Suppressor macrophage treated with lipopolysaccharide for 1 hour (primary cell): ENCODE measurements around the gene DMRTC2.
A peak's percentile ranks its signal among the peaks of the same experiment; 100 is the strongest.

Experiments used
- DNase-seq, 3 donors: peaks; one replicate each; pipeline ENCODE4 v3.0.0-alpha.2; 2020 to 2022

Gene DMRTC2

GRCh38 chr19:41845001-41845050, at the start of gene DMRTC2:
TSS of gene DMRTC2 (plus strand) at chr19:41845042. CDS start at chr19:41847429, 2,387 bp downstream.
- no peak for DNase-seq

GRCh38 chr19:41796362-41796761, 48.5 kb upstream of the DMRTC2 start, which contains the start of gene CEACAM3:
TSS of gene CEACAM3 (plus strand) at chr19:41796587. CDS start at chr19:41796678, 91 bp downstream.
- peak in 2 of 3 donors; percentile 44 to 47 for DNase-seq

GRCh38 chr19:41796901-41797300, 47.9 kb upstream of the DMRTC2 start:
- no peak for DNase-seq

GRCh38 chr19:41799444-41800000, 45.3 kb upstream of the DMRTC2 start:
- DNase-seq: no peak

- no peak for DNase-seq
These were observed 43.8 kb upstream of the DMRTC2 start for GRCh38 chr19:41801031-41801430.

GRCh38 chr19:41801792-41802211, 43.0 kb upstream of the DMRTC2 start:
- peak; percentile 55 to 85 (median 82) for DNase-seq

- DNase-seq: no peak
These were observed 42.1 kb upstream of the DMRTC2 start for GRCh38 chr19:41802770-41803169.

- DNase-seq: peak; percentile 32 to 71 (median 68)
These were observed 40.5 kb upstream of the DMRTC2 start for GRCh38 chr19:41804336-41804735.

- no peak for DNase-seq
These were observed 37.7 kb upstream of the DMRTC2 start for GRCh38 chr19:41807176-41807575.

GRCh38 chr19:41808663-41809566, 35.9 kb upstream of the DMRTC2 start:
- peak; percentile 35 to 51 (median 46) for DNase-seq

- DNase-seq: no peak
These were observed 34.5 kb upstream of the DMRTC2 start for GRCh38 chr19:41810301-41810700.

GRCh38 chr19:41811036-41811435, 33.8 kb upstream of the DMRTC2 start:
- DNase-seq: peak; percentile 79 to 92 (median 89)

GRCh38 chr19:41811981-41812380, 32.9 kb upstream of the DMRTC2 start:
- no peak for DNase-seq

- DNase-seq: no peak
These were observed 30.9 kb upstream of the DMRTC2 start for GRCh38 chr19:41813911-41814310.

GRCh38 chr19:41815301-41815700, 29.5 kb upstream of the DMRTC2 start:
- DNase-seq: no peak

GRCh38 chr19:41816761-41817160, 28.1 kb upstream of the DMRTC2 start:
- no peak for DNase-seq

- DNase-seq: peak; percentile 74 to 85 (median 77)
These were observed 23.7 kb upstream of the DMRTC2 start for GRCh38 chr19:41821003-41821735.

- DNase-seq: no peak
These were observed 6.7 kb upstream of the DMRTC2 start for GRCh38 chr19:41837981-41838708.

- DNase-seq: no peak
These were observed 5.6 kb upstream of the DMRTC2 start for GRCh38 chr19:41839211-41839610.

- DNase-seq: no peak
These were observed 1.5 kb upstream of the DMRTC2 start for GRCh38 chr19:41843371-41843770.

- no peak for DNase-seq
These were observed 241 bp upstream of the DMRTC2 start, which contains the start of gene LYPD4 for GRCh38 chr19:41844601-41845000. TSS of gene LYPD4 (minus strand) at chr19:41844683. CDS start at chr19:41839285, 5,398 bp downstream.

GRCh38 chr19:41845051-41845590, 279 bp downstream of the DMRTC2 start:
- DNase-seq: no peak
